ENCODE results near the gene HES5.

Gene HES5

DNA sequence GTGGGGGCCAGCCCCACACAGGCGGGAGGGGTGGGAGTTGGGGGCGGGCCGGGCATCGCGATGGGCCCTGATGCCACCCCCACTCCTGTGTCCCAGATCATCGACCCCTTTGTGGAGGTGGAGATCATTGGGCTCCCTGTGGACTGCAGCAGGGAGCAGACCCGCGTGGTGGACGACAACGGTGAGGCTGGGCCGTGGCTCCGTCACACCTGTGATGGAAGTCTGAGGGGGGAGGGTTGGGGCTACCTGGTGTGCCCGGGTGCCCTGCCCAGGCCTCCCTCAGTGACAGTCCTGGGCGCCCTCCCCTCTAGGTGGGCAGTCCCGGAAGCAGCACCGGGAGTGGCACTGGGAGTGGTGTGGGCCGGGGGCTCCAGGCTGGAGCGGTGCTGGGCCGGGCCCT lies 31.4 kb downstream of the HES5 start:
- no peak for DNase-seq

DNA sequence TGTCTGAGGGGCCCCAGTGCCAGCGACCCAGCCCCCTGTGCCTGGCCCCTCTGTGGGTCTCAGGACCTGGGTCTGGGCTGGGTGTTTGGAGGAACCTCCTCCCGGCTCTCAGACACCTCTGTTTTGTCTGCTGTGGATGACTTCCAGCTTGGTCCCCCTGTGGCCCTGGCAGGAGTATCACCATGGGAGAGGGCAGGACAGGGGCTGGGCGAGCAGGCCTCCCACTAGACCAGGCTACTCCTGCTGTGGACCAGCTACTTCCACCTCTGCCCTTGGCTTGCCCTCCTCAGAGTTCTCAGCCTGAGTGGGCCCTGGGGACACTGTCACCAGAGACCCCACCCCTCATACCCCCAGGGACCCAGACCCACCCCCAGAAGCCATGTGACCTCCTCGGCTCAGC lies 32.2 kb downstream of the HES5 start:
- DNase-seq = no peak

DNA sequence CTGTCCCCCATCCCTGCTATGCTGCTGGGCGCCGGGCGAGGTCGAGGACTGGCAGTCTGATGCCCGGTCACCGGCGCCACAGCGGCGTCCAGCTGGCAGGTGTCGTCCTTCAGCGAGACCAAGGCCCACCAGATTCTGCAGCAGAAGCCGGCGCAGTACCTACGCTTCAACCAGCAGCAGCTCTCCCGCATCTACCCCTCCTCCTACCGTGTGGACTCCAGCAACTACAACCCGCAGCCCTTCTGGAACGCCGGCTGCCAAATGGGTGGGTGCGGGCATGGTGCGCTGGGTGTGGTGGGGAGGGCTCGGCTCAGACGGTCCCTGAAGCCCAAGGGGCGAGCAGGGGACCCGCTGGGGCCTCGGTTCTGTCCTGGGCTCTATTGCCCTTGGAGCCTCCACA lies 33.3 kb downstream of the HES5 start:
- DNase-seq = no peak

DNA sequence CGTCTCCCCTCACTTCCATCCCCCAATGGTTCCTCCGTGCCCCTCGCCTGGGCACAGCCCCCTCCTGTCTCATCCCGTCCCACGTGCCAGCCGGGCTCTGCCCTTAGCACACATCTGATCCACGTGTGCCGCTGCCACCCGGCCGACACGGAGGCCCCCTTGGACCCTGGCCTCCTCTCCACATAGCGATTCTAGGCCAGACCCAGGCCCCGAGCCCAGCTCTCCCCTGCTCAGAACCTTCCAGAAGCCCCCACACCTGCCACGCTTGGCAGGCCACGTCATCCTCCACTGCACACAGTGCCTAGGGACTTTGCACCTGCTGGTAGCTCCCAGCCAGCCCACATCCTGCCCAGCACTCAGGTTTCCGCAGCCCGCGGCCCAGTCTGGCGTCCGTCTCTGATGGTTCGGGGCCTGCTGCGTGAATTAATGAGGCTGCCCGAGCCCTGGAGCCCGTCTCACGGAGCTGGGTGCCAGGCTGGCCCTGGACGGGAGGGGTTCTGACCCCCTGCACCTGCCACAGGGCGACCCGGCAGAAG lies 33.9 kb downstream of the HES5 start:
- DNase-seq = no peak

DNA sequence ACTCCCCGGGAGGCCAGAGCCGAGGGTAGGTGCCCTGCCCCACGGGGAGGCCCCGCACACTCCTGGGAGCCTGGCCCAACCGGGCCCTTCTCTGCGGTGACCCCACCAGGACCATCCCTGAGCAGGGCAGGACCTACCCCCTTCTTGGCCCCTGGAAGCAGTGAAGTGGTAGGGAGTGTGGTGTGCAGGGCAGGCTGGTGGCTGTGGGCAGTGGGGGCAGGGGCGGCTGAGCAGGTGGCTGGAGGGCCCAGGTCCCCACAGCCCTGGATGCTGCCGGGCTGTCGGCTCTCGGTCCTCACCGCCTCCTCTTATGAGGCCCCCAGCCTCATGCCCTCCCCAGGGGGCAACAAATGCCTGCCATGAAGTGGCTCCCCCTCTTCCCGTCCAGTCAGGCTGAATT lies 34.5 kb downstream of the HES5 start:
- no peak for DNase-seq

DNA sequence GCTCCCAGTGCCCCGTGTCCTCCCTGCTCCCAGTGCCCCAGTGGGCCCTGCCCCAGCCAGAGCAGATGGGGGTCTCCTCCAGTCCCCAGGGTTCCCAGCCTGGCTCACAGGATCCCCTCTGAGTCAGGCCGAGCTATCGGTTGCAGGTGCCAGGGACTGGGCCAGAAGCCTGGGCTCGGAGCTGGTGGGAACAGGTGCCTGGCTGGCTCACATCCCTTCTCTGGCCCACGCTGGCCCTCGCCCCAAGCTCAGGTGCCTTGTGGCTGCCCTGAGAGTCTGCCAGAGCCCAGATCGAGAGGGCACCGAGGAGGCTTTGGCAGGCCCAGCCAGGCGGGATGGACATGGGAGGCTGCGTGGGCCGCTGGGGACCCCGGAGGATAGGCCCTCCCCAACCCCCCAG lies 35.0 kb downstream of the HES5 start:
- no peak for DNase-seq

DNA sequence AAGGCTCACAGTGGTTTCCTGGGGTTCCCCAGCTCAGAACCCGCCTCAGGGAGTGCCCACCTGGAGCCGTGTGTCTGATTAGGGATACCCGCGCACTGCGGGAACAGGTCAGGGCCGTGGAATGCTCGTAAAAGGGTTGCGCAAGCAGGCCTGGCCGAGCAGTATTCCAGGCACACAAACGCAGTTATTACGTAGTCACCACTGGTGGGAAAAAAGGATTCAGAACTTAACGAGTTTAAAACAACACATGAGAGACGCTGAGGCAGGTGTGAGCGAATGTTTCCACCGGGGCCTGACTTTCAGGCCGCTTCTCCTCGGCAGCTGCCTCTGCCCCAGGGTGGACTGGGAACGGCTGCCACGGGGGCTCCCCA lies 35.8 kb downstream of the HES5 start:
- DNase-seq = peak in 1 of 2 experiments; percentile 18

DNA sequence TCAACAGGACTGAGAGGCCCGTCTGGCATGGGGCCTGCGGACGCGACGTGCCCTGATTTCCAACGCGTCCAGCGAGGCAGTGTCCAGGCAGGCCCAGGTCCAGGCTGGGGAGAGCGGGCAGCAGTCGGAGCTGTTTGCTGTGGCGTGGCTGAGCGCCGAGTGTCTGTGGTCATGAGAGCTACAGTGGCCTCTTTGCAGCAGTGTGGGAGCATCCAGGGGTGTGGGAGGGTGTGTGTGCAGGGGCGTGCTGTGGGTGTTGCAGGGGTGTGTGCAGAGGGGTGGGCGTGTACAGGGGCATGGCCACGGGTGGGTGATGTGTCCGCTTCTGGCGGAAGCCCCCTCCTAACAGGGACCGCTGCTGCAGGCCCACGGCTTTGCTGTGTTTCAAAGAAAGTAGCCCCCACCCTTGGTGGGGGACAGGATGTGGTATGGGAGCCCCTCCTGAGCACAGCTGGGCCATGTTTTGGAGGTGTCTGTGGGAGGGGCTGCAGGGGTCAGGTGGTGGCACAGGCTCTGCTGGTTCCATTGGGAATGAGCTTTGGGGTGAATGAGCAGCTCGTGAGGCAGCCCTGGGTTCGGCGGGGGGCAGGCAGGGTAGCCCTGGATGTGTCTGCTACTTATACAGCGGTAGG lies 36.3 kb downstream of the HES5 start:
- no peak for DNase-seq

DNA sequence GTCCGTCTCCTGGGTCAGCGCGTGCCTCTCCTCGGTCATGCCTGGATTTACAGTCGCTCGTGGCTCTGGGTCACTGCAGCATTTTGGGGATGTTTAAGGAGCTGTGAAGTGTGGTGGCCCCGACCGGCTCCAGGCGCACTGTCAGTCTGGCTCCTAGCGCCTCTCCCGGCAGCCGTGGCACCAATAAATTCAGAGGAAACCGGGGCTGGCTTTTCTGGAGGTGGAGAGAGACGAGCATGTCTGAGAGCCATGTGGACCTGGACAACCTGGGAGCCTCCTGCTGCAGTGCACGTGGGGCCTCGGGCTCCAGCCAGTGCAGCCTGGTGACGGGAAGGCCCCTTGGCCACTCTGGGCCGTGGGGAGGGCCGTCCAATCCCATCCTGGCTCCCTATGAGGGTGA lies 36.8 kb downstream of the HES5 start:
- DNase-seq = no peak

DNA sequence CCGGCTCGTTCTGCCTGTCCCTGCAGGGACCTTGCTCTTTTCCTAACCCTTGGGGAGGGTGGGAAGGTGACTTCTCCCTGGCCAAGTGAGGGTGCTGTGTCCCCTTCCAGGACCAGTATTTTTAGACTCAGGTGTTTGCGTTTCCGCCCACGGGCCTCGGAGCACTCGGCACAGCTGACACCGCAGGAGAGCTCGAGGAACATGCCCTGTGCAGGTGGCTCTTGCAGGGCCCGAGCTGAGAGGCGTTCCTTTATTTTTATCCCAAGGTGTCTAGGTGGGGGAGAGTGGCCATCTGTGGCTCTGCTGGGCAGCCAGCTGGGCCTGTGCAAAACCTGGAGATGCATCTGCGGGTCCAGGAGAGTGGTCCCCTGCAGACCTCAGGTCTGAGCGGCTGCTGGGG lies 38.0 kb downstream of the HES5 start:
- no peak for DNase-seq

DNA sequence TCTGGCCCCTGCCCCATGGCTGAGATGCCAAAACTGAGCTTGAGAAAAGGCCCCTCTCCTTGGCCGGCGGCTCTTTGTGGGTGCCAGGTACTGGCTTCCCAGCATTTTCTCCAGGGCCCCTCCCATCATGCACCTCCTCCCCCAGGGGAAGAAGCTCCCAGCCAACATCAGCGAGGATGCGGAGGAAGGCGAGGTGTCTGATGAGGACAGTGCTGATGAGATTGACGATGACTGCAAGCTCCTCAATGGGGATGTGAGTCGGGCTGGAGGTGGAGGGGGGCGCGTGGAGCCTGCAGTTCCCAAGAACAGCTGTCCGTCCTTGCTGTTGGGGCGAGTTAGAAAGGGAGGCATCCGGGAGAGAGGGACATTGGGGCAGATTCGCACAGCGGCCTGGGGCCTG lies 40.4 kb downstream of the HES5 start:
- no peak for DNase-seq

DNA sequence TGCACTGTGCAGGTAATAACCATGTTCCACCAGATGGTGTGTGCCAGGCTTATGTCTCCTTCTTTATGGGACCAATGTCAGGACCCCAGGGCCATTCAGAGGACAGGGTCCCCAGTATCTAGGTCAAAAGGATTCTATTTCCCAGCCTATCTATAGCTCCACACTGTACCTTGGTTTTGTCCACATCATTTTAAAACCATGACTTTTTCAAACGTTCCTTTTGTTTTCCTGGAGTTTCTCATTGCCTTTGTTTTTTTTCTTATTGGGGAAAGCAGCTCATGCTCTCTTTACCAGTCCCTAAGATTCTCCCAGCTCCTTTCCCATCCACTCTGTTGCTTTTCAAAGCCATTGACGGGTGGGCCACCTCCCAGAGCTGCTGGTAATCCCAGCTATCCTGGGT lies 41.4 kb downstream of the HES5 start:
- no peak for DNase-seq

DNA sequence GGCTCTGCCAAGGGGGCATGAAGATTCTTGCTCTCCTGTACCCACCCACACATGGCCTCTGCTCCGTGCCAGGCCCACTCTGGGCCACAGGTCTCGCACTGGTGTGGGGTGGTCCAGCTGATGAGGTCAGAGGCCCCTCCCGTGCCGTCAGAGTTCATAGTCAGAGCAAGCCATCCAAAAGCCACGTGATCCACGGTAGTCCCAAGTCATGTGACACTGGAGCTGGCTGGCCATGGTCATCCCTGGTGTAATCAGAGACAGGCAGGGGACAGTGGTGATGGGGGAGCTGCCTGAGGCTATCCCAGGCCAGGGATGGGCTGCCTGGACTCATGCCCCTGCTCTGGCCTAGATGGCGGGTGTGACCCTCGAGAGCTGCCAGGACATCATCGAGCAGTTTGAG lies 43.5 kb downstream of the HES5 start:
- no peak for DNase-seq

DNA sequence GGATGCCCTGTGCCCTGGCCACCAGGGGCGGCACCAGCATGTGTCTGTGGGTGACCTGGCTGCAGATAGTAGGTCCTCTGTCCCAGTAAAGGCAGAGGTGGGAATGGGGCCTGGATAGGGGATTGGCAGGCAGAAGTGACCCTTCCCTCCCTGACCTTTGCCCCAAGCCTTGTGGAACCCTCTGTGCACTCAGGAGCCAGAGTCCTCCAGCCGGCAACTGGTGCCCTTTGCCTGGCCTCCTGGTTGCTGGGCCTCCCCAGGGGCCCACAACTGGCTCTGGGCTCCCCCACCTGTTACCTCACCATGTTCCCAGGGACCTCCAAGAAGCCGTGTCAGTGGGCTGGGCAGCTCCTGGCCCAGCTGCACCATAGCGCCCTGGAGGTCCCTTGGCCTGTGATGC lies 44.0 kb downstream of the HES5 start:
- no peak for DNase-seq

DNA sequence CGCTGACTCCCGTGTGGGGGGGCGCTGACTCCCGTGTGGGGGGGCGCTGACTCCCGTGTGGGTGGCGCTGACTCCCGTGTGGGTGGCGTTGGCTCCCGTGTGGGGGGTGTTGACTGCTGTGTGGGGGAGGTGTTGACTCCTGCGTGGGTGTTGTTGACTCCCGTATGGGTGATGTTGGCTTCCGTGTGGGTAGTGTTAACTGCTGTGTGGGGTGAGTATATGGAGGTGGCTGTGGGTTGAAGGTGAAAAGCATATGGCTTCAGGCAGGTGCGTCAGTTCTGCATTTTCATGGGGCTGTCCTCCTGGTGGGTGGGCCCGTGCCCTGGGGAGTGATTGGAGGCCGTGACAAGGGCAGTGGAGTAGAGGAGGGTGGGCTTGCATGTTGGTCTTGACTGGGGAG lies 46.1 kb downstream of the HES5 start:
- no peak for DNase-seq

DNA sequence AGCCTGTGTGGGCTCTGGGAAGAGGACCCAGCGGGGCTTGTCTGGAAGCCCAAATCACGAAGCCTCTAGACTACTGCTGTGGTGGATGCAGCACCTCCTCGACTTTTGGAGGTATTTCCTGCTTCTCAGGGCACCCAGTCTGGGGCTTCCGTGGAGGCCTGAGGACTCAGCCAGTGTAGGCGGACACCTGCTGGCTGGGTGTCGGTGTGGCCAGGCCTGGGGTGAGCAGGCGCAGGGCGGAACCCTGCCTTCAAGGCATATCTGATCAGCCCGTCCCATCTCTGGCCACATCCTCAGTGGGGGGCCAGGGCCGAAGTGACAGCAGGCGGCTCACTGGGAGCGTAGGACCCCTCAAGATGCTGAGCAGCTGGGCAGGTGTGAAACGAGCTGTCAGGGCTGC lies 47.0 kb downstream of the HES5 start:
- no peak for DNase-seq

DNA sequence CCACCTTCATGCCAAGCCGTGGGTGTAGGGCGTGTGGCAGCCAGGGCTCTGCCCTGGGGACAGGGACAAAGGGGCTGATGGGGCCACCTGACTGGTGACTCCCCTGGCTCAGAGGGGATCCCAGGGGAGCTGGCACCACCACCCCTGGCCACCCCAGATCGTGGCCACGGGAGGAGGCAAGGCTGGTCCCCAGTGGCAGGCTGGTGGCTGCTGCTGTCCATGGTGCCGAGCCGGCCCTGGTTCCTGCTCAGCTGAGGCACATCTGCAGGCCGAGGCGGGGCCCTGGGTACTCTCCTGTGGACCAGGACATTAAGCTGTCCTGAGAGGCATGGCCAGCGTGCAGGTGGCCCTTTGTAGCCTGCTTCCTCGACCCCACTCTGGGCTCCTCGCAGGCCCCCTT lies 47.5 kb downstream of the HES5 start:
- DNase-seq = no peak

DNA sequence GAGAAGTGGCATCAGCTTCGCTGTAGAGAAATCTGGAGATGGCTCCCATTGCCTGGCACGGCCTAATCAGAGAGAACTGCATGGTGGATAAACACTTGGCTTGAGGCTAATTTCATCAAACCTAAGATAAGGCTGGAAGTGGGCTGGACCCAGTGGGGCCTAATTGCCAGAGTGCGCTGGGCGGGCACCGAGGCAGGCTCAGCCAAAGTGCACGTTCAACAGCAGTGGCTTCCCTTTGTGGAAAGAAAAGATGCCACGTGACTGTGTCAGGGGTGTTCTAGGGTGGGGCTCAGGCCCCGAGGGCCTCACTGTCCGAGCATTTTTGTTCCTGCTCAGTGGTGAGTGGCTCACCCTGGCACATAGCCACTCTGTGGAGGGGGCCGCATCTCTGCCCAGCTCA lies 48.2 kb downstream of the HES5 start:
- no peak for DNase-seq

DNA sequence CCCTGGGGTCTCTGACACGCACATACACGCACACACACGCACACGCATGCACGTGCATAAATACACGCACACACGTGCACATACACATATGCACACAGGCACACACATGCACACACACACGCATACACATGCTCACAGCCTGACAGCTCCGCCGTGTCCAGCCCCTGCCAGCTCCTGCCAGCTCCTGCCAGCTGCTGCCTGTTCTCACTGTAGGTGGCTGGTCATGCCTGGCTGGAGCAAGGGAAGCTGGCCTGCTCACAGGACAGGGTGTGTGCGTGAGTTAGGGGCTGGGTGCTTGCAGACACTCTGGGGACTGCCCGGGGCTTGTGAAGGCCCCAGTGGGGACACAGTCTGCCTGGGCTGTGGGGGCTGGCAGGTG lies 49.1 kb downstream of the HES5 start:
- DNase-seq = no peak

DNA sequence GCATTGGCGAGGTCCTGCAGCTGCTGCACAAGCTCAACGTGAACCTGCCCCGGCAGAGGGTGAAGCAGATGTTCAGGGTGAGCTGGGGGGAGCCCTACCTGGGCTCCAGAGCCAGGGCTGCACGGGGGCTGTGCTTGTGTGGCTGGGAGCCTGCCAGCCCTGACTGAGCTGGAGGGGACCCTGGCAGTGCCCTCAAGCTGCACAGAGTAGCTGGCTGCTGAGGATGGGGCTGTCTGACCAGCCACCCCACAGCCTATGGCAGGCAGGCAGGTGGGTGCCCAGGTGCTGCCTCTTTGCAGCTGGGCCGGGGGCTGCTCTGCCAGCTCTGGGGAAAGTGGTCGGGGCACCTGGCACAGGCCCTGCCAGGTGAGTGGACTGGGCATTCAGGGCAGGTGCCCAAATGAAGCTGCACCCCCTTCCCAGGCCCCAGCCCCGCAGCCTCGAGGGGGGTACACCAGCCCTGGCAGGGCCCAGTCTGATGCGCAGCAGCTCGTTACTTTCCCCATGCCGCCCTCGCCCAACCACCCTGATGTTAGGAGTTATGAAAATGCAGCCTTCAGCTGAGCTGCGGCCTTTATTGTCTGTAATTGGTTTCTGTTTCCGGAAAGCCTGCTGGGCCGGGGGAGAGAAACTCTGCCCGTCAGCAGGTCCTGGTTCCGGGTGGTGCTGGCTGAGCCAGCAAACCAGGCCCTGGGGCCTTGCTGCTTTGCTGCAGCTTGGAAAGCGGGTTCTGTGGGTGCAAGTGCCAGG lies 49.7 kb downstream of the HES5 start:
- DNase-seq = no peak

DNA sequence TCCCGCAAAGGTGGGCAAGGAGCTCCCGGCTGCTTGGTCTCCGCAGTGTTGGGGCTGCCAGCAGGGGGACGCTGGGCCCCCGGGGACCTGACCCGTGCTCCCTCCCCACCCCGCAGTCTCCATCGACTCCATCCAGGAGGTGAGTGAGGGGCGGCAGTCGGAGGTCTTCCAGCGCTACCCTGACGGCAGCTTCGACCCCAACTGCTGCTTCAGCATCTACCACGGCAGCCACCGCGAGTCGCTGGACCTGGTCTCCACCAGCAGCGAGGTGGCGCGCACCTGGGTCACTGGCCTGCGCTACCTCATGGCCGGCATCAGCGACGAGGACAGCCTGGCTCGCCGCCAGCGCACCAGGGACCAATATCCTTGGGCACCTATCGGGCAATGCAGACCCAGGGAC lies 50.4 kb downstream of the HES5 start:
- DNase-seq = no peak

DNA sequence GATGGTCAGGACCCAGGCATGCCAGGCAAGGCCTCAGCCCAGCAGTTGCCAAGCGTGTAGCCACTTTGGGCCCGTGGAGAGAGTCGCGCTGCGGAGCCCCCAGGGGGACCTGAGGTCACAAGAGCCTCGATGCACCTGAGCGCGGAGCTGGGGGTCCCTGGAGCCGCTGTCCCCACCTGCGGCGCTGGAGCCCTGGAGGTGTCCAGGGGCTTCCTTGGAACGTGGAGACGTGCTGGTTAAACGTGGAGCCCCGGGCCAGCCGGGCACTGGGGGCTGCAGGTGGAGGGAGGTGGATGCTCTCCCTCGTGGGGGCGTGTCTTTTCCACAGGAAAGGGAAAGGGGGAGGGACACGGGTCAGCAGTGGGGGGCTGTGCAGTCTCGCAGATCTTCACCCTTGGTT lies 50.9 kb downstream of the HES5 start:
- no peak for DNase-seq

All from SW 1271 (cell line).